ENCODE results near the gene AGBL1.

DNA sequence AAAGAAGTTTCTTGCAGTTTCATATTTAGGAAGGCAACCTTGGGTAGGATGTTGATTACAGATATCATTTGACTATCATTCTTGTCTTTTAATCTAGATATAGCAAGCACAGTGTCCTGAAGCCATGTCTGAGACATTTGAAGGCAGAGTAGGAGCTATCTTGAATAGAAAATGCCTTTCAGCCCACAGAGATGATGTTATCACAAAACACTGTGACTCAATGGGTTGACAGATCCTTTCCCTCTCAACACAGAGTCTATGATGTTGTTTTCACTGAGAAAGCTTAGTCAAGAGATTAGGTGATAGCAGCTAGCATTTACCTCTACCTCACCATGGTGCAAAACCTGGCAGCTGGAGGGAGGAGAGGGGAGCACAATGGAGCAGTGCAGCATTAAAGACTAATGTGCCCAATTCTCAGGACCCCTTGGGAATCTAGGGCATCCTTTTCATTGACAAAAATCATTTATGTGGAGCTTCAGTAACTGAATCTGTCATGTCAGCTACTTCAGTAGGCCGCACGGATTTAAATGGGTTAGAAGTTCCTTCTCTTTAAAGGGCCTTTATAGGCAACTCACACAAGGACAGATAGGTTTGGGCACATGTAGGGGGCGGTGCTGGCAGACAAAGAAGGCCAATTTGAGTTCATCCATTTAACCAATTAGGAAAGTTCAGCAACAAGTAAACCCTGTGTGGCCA lies 121.8 kb downstream of the AGBL1 start:
- TF ChIP-seq CTCF (IDR thresholded peaks at IDR 0.05; ENCODE audit: low read depth, low read length, missing input control), result no peak
- TF ChIP-seq, protein P1, sequence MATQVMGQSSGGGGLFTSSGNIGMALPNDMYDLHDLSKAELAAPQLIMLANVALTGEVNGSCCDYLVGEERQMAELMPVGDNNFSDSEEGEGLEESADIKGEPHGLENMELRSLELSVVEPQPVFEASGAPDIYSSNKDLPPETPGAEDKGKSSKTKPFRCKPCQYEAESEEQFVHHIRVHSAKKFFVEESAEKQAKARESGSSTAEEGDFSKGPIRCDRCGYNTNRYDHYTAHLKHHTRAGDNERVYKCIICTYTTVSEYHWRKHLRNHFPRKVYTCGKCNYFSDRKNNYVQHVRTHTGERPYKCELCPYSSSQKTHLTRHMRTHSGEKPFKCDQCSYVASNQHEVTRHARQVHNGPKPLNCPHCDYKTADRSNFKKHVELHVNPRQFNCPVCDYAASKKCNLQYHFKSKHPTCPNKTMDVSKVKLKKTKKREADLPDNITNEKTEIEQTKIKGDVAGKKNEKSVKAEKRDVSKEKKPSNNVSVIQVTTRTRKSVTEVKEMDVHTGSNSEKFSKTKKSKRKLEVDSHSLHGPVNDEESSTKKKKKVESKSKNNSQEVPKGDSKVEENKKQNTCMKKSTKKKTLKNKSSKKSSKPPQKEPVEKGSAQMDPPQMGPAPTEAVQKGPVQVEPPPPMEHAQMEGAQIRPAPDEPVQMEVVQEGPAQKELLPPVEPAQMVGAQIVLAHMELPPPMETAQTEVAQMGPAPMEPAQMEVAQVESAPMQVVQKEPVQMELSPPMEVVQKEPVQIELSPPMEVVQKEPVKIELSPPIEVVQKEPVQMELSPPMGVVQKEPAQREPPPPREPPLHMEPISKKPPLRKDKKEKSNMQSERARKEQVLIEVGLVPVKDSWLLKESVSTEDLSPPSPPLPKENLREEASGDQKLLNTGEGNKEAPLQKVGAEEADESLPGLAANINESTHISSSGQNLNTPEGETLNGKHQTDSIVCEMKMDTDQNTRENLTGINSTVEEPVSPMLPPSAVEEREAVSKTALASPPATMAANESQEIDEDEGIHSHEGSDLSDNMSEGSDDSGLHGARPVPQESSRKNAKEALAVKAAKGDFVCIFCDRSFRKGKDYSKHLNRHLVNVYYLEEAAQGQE (IDR thresholded peaks at IDR 0.05), result no peak
- no peak for TF ChIP-seq TAF1 (conservative IDR thresholded peaks at IDR 0.05)
- no peak for TF ChIP-seq JUND (IDR thresholded peaks at IDR 0.05)
- TF ChIP-seq ATF3 (IDR thresholded peaks at IDR 0.05), result no peak
- TF ChIP-seq FOXA2 (IDR thresholded peaks at IDR 0.05), result no peak
